GM19467 (cell line): ENCODE measurements around the gene DMWD.
"Not testable (repeated sequence)": the region's sequence is repeated elsewhere in the genome, so short reads cannot be mapped to it uniquely, and the experiment has no call there.

ENCODE experiments used
- ATAC-seq: cut with Tn5 transposase; IDR thresholded peaks from one replicate; pipeline ENCODE4 v1.9.1; 2021; ENCODE audit warnings: mild to moderate bottlenecking, moderate library complexity; ENCODE audit not compliant: unreplicated experiment

Gene DMWD

DNA sequence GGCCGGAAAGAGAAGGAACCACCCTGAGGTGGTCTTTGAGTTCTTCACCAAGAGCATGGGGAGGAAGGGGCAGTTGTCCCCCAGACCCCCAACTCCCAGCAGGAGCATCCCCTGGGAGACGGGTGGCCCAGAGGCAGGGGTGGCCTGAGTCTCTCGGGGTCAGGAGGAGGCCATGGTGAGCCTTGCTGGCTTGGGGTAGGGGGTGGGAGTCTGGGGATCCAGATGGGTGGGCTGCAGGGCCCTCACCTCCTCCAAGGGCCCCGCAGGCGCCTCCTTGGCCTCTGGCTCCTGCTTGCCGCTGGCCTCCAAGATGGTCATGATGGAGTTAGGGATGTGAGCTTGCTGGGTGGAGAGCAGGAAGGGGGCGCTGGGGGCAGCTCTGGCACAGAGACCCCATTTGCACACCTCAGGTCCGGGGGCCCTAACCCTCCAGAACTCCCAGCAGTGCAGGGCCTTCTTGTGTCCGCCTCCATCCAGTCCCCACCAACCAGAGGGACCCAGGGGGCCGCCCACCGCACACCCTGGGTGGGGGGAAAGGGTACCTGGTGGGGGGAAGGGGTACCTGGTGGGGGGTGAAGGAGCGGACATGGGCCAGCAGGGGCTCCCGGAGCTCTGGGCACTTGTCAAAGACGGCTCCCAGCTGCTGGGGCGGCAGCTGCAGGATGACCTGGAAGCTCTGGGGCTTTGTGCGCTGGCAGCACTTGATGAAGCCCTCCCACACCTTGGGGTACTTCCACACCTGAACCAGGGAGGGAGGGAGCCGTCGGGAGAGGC, 23.8 kb upstream of the DMWD start:
- ATAC-seq = no peak

DNA sequence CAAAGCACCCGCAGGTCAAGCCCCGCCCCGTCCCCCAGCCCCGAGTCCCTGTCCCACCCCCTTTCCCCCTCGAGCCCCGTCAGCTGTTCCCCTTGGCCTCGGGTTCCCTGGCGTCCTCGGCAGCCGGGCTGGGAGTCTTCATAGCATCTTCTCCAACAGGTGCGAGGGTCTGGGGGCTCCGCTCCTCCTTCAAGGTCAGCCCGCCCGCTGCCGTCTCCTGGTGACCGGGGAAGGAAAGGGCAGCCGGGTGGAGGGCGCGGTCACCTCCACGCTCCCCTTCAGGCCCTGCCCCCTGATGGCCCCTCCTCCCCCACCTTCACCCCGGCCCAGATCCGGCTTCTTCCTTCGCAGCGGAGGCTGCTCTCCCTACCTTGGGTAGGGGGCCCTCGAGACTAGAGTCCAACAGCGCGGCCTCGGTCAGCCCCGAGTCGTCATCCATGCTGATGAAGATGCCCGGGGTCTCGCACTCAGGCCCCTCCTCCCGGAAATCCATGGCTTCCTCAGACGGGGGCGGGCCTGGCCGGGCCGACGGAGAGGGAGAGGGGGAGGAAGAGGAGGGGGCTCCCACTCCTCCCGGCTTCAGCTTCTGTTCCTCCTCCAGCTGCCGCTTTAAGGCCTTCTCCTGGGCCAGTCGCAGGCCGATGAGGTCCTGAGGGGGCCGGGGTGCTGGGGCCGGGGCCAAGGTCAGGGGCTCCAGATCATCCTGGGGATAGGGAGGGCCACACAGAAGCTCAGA, 23.0 kb upstream of the DMWD start:
- no peak for ATAC-seq

DNA sequence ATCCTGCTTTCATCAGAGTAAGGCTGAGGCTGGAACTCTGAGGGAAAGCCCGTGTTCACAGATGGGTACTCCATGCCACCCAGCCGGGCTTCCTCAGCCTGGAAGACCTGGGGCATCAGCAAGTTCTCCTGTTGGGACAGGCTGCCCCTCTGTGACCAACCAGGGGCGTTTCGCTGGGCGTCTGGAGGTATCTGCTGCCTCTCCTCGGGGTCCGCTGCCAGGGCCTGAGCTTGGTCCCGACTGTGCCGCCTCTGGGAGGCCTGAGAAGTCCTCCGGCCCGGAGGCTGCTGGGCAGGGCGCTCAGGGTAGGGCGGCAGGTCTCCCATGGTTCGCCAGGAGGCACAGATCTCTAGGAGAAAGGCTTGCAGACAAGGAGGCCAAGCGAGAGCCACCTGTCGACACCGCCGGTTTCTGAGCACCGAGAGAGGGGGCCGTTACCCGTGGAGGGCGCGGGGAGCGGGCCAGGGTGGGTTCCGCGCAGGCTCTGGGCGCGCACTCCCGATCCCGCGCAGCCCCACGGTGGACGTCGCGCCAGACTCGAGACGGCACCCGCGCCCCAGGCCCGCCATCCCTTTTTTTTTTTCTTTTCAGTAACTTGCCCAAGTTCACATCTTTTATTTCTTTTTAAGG, 22.3 kb upstream of the DMWD start, which contains the start of gene RSPH6A:
TSS of gene RSPH6A (minus strand) at position 458 of the 630 bp plus-strand sequence. CDS start at position 326, 132 bp downstream.
- no peak for ATAC-seq

DNA sequence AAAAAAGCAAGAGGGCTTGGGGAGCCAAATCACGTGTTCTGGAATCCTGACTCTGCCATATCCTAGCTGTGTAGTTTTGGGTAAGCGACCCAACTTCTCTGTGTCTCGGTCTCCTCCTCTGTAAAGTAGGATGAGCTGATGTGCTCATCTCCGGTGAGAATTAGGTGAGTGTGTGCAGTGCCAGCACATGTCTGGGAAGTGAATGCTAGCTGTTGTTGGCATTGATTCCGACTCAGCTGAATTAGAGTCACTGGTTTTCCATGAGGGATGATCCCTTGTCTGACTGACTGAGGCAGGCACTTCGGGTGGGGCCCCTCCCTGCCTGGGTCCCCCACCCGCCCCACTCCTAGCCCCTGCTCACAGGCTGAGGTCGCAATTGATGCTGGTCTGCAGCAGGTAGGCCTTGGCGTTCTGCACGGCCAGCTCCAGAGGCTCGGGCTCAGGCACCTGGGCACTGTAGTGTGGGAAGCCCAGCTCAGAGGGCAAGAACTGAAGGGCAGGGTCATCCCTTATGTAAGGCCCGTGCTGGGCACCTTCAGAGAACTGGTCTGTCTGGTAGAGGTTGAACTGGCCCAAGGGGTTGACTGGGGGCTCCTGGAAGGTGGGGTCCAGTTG, 21.6 kb upstream of the DMWD start:
- no peak for ATAC-seq

DNA sequence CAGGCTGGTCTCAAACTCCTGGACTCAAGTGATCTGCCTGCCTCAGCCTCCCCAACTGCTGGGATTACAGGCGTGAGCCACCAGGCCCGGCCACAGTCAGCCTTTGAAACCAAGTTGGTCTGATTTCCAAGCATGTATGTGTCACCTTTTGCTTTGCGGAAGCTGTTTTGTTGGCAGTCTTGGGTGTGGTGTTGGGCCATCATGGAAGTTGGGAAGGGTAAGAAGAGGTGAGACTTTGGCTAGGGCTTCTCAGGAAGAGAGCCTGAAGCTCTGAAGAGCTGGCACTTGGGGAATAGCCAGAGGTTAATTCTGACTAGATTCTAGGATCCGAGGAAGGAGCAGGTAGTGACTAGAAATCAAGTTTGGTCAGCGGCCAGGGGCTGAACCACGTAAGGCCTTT, 19.7 kb upstream of the DMWD start:
- no peak for ATAC-seq

DNA sequence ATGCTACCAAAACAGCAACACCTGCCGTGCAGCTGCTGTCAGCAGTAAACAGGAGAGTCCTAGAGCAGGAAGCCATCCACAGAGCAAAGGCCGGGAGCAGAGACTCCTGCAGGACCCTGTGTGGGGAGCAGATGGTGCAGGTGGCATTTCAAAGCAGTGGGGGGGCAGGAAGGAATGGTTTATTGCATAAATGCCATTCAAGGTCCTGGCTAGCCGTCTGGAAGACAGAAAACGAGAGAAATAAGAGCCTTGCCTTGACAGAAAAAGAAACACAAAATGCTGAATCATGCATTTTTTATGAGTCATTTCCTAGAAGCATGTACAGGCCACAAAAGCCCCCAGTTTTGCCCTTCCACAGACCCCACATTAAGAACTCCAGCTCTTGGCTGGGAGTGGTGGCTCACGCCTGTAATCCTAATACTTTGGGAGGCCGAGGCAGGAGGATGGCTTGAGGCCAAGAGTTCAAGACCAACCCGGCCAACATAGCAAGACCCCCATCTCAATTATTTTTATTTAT, 17.1 kb upstream of the DMWD start:
- no peak for ATAC-seq

DNA sequence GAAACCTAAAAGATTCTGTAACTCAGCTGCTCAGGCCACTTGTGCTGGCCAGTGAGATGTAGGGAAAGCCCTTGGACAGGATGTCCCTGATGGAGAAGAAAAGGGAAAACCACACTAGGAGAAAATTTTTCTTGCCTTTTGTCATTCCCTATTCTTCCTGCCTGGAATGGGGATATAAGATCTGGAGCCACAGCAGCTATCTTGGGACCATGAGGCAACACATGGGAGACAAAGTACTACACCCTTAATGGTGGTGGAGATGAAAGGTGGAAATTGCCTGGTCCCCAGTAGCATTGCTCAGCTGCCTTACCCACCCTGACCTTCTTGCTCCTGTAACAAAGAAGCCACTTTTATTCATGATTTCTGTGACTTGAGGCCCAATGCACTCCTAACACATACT, 13.1 kb upstream of the DMWD start:
- ATAC-seq = no peak

DNA sequence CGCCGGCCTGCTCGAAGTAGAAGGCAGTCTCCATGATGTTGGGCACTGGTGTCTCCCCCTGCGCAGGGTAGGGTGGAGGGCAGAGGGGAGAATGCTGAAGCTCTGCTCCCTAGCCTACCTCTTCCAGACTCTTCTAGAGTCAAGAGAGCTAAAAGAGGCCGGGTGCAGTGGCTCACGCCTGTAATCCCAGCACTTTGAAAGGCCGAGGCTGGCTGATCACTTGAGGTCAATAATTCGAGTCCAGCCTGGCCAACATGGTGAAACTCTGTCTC, 12.2 kb upstream of the DMWD start:
- ATAC-seq = no peak

DNA sequence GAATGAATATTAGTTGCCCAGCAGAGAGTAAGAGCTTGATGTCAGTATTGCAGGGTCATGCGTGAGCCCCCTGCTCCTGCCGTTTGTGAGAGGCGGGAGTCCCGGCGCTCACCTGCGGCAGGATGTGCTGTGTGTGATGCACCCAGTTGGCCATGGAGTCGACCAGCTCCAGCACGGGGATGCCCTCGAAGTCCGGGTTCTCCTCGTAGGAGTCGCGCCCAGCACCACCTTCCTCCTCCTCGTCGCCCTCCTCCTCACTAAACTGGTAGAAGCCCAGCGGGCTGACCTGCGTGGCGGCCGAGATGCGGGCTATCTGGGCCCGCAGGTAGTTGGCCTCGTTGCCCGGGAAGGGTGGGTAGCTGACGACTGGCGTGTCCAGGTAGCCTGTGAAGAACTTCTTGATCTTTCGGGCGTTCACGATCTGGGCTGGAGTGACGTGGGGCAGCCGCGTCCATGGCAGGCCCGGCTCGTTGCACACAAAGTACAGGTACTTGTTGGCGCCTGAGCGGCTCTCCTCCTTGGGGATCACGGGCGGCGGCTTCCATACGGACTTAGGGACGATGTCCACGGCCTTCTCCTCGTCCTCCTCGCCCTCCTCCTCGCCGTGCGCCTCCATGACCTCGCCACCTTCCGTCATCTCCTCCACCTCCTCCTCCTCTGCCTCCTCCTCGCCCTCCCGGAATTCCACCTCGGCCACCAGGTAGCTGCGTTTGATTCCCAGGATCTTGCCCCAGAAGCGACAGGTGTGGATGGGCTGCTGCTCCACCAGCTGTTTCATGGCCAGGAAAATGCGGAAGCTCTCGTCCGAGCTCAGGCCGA, 11.7 kb upstream of the DMWD start:
- no peak for ATAC-seq

DNA sequence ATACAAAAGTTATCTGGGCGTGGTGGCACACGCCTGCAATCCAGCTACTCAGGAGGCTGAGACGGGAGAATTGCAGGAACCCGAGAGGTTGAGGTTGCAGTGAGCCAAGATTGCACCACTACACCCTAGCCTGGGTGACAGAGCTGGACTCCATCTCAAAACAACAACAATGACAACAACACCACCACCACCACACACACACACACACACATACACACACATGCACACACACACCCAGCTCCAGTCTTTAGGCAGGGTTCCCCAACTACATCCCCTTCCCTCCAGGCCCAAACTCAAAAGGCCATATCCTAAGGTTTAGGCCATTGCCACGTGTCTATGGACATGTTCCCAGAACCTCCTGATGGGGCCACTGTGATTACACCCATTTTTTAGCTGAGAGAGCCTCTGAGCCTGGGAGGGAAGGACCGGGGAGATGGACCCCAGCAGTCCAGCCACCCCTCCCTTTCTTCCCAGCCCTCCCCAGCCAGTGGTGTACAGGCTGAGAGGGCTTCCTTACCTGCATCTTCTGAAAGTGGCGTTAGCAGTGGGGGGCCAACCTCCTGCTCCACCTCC, 9.0 kb upstream of the DMWD start:
- no peak for ATAC-seq

DNA sequence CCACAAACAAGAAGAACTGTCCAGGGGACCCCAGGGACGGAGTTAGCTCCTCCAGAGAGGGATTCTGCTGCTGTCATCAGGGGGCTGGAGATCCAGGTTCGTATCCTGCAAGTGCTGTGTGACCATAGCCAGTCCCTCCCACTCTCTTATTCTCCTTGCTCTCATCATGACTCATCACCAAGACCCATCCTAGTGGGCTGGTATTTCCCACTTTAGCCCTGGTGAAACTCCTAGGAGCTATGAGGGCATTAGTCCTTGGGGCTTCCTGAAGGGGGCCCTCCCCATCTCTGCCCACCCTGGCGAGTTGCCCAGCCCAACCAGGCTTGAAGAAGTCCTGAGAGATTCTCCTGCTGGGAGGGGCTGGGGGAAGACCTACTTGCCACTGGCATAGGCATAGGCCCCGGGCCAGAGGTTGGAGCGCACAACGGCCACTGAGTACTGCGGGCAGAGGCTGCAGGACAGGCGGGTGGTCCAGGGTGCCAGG, 7.5 kb upstream of the DMWD start:
- ATAC-seq = no peak

DNA sequence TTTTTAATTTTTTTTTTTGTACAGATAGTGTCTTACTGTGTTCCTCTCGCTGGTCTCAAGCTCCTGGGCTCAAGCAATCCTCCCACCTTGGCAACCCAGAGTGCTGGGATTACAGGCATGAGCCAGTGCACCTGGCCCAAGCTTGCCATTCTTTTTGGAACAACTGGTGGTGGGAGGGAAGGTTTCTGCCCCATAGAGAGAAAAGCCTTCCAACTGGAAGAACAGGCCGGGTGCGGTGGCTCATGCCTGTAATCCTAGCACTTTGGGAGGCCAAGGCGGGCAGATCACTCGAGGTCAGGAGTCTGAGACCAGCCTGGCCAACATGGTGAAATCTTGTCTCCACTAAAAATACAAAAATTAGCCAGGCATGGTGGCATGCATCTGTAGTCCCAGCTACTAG, 6.9 kb upstream of the DMWD start:
- ATAC-seq = not testable (repeated sequence)

DNA sequence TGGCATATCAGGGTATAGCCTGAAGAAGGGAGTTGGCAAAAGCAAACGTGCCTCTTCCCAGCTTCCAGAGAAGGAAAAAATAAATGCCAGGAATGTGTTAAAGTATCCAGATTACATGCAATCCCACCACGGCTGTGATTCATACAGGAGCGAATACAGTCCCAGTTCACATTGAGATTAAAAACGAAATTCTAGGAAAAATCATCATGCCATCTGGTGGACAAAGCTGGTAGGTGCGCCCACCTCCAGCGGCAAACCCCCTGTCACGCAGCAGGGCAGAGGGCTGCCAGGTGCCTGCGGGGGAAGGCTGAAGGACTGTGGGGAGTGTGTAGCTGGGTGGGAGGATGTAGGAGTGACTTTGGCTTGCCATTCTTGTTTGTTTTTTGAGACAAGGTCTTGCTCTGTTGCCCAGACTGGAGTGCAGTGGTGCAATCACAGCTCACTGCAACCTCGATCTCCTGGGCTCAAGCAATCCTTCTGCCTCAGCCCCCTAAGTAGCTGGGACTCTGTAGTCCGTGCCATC, 6.4 kb upstream of the DMWD start:
- no peak for ATAC-seq

DNA sequence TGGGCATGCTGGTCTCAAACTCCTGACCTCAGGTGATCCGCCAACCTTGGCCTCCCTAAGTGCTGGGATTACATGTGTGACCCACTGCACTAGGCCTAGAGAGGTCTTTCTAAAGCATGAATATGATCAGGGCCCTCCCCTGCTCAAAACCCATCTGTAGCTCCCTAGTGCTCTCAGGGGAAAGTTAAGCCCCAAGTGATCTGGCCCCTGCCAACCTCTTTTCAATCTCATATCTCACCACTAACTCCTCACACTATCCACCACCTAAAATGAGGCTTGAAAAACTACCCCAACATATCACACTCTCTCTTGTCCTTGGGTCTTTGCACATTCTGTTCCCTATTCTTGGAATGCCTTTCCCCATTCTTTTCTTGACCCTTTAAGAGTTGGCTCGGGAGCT, 2.0 kb upstream of the DMWD start:
- no peak for ATAC-seq

DNA sequence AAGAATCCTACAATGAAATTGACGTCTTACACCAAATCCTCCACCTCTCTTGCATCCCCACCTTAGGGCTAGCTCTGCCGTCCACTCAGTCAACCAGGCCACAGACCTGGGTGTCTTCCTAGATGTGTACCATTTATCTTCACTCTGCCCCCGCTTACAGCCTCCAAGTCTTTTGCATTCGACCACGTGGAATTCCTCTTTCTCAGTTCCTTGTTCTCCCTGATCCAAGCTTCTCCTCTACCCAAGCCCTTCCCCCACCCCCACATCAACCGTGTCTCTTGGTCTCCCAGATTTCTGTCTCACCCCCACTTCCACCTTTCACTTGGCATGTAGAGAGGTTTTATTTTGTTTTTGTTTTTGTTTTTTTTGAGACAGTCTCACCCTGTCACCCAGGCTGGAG, 1.2 kb upstream of the DMWD start:
- no peak for ATAC-seq

DNA sequence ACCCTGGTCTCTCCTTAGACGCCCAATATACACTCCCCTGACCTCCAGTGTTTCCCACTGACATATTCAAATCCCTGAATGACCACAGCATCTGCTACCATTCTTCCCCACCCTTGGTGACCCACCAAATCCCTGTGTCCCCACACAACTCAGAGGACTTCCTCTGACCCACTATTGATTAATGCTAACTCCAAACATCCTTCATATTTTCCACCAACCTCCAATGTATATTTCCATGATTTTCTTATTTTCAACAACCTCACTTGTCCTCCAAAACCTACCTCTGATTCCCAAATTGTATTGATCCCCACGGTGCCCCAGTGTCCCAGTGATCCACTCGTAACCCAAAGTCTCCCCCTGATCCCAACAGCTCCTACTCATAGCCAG, 526 bp upstream of the DMWD start:
- no peak for ATAC-seq

DNA sequence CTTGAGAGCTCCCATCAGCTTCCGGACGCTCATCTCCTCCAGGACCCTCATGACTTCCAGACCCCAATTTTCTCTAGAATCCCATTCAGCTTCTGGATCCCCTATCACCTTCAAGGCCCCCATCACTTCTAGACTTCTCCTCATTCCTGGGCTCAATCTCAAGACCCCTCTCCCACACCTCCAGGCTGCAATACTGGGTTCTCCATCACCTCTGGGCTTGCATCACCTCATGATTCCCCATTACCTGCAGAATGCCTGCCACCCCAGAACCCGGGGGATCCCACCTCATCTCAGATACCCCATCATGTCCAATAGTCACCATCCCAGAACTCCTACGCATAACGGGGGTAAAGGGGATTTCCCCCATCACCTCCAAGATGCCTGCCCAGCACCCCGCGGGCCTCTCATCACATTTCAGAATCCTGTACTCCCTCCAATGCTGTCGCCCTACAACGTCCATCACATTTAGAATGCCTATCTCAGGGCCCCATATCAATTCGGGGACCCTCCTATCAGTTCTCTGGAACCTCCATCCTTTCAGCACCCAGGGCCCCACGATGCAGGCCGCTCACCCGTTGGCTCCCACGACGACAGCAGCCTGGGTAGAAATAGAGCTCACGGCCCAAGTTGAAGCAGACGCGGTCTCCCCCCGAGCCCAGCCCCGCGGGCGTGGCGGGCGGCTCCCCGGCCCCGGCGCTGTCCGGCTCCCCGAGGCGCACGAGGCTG, 738 bp downstream of the DMWD start:
- ATAC-seq = peak; percentile 18

DNA sequence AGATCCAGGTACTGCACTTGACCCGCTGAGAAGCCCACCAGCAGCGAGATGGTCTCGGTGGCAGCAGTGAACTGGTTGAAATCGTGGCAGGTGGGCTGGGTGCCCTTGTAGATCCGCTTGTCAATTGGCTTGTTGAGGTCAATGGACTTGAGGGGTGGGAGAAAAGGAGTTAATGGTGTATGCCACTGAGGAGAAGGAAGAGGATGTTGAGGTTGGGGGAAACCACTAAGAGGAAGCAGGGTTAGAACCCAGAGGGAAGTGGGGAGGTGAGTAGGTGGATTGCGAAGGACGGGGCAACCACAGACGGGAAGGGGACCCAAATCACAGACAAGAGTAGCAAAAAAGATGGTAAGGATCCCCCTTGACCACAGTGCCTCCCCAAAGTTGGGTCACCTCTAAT, 1.7 kb downstream of the DMWD start:
- no peak for ATAC-seq

DNA sequence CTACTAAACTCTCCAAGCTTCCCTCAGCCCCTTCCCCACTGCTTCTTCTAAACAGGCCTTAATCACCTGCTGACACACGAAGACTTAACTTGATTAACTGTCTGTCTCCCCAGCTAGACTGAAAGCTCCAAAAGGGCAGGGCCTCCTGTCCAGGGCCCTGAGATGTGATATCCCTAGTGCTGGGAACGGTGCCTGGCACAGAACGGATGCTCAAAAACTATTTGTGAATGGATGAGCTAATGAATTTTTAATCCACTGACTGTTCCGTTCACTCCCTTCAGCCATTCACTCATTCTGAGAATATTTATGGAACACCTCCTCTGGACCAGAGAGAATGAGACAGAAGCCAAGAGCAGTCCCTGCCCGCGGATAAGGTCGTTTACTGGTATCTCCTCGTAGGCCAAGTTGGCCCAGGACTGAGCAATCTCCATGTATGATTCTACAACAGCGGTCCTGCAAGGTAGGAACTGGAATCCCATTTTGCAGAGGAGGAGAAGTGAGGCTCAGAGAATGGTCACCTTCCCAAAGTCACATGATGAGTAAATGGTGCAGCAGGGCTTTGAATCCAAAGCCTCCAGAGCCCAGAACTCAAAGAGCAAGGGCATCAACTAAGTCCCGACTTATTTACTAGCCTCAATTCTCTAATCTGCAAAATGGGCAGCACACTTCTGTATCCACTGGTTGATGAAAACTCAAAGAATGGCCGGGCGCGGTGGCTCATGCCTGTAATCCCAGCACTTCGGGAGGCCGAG, 3.4 kb downstream of the DMWD start:
- no peak for ATAC-seq
